Activated T-cell treated with anti-CD3 and anti-CD28 coated beads, Interleukin-2, amount 50 U/mL, for 72 hours (primary cell): ENCODE measurements around the gene TXNDC15. TPM values are rescaled to one million over a fixed set of nuclear protein-coding genes. Genes with fewer than 3 reads are reported as not detected.

ENCODE experiments used
- ATAC-seq, 2 donors: fragments of 150-1000 bp; cut with Tn5 transposase; replicated peaks in 1 of 2; 2 replicates each; pipeline ENCODE4 v1.10.0; 2021; ENCODE audit warnings: moderate library complexity in 2 of 2, mild to moderate bottlenecking in 1 of 2
- DNase-seq, 2 donors: peaks; one replicate each; pipeline ENCODE4 v3.0.0; 2021 to 2022; ENCODE audit warnings: mixed read lengths in 1 of 2
- H3K27ac Mint-ChIP-seq: one replicate; pipeline ENCODE4 v1.8.0; 2022; ENCODE audit warnings: mild to moderate bottlenecking, moderate library complexity, mixed read lengths
- H3K27me3 Mint-ChIP-seq: one replicate; pipeline ENCODE4 v1.8.0; 2022; ENCODE audit warnings: low read depth, mixed read lengths
- H3K36me3 Mint-ChIP-seq, 2 donors: one replicate each; pipeline ENCODE4 v1.8.0; 2022; ENCODE audit warnings: mixed read lengths in 2 of 2, mild to moderate bottlenecking in 1 of 2; ENCODE audit not compliant: insufficient read depth in 2 of 2
- H3K4me1 Mint-ChIP-seq: one replicate; pipeline ENCODE4 v1.8.0; 2022; ENCODE audit warnings: low read depth, mixed read lengths
- H3K4me3 Mint-ChIP-seq, 2 donors: one replicate each; pipeline ENCODE4 v1.8.0; 2022; ENCODE audit warnings: mild to moderate bottlenecking in 2 of 2, mixed read lengths in 2 of 2, moderate library complexity in 2 of 2
- H3K9me3 Mint-ChIP-seq, 2 donors: one replicate each; pipeline ENCODE4 v1.8.0; 2022; ENCODE audit warnings: mixed read lengths in 2 of 2
- total RNA-seq, 2 donors: library from RNA; stranded (reverse); gene quantifications; one replicate each; pipeline ENCODE4 v1.2.3, GENCODE V29; 2022

Gene TXNDC15
- total RNA-seq, 2 donors from 2014 or later: 46.9 TPM

GRCh38 chr5:134948911-134949310 lies 74.7 kb downstream of the TXNDC15 start:
- peaks cover 0 to 3% of the 10 kb centered on the region in 2 donors for H3K36me3 Mint-ChIP-seq
- ATAC-seq (no peak), DNase-seq (no peak)
- H3K4me1 Mint-ChIP-seq: no peaks in the 10 kb centered on the region
- H3K27me3 Mint-ChIP-seq: no peaks in the 10 kb centered on the region
- no peak overlapping the region for H3K4me3 Mint-ChIP-seq
- H3K9me3 Mint-ChIP-seq: no peaks in the 10 kb centered on the region
- no peak overlapping the region for H3K27ac Mint-ChIP-seq

- Mint-ChIP-seq H3K36me3 (peaks cover 2 to 5% of the 10 kb centered on the region in 2 donors), H3K9me3 (peaks cover 0 to 2% of the 10 kb centered on the region in 2 donors), H3K4me3 (no peak overlapping the region), H3K27me3 (no peaks in the 10 kb centered on the region), H3K4me1 (no peaks in the 10 kb centered on the region), H3K27ac (no peak overlapping the region)
- ATAC-seq: no peak
- DNase-seq: no peak
Measured at GRCh38 chr5:134949316-134949715, 75.1 kb downstream of the TXNDC15 start.

Other genes with a start within 250 kb of the TXNDC15 start
- 10 to 100 TPM; 68.7 to 85.0 TPM for gene SAR1B, start 241.5 kb upstream of the TXNDC15 start, total RNA-seq
- gene SEC24A, start 225.6 kb upstream of the TXNDC15 start, total RNA-seq: 10 to 100 TPM; 32.0 to 49.5 TPM
- 10 to 100 TPM; 55.0 to 61.9 TPM for gene CAMLG, start 135.8 kb upstream of the TXNDC15 start, total RNA-seq
- 10 to 100 TPM; 81.9 to 93.2 TPM for gene DDX46, start 115.6 kb upstream of the TXNDC15 start, total RNA-seq
- 10 to 100 TPM; 39.4 TPM for gene C5orf24, start 28.4 kb upstream of the TXNDC15 start, total RNA-seq
- gene PCBD2, start 30.8 kb downstream of the TXNDC15 start, total RNA-seq: 10 to 100 TPM; 22.1 to 22.2 TPM
- 1 to 10 TPM in 1 of 2 donors, under 1 TPM in 1; 0.79 to 1.1 TPM for gene CATSPER3, start 93.5 kb downstream of the TXNDC15 start, total RNA-seq
- gene PITX1, start 159.9 kb downstream of the TXNDC15 start, total RNA-seq: under 1 TPM; 0.50 to 0.76 TPM